Panc1 (cell line): ENCODE results near the gene BEX1. TPM values are rescaled to one million over a fixed set of nuclear protein-coding genes. Genes with fewer than 3 reads are reported as not detected.

Source experiments
- ATAC-seq: fragments of 200-7000 bp; cut with Tn5 transposase; 2 replicates; pipeline ENCODE4 v1.9.1; 2020; ENCODE audit warnings: mild to moderate bottlenecking, moderate library complexity
- BruUV-seq: library from RNA; stranded (reverse); fragments of 400-500 nt; replicated peaks from 2 replicates; lab custom pipeline; 2021; lab: Mats Ljungman, UMichigan
- CTCF ChIA-PET: fragments of 300-600 bp; sonication (Branson Sonifier 250); formaldehyde crosslinking; loops from one replicate; lab custom pipeline; 2022; ENCODE audit warnings: antibody characterized with exemption; lab: Charles Lee
- POLR2A ChIA-PET: fragments of 300-600 bp; sonication (Branson Sonifier 250); formaldehyde crosslinking; loops from one replicate; lab custom pipeline; 2022; ENCODE audit warnings: antibody characterized with exemption; lab: Charles Lee
- DNase-seq: peaks from one replicate; pipeline ENCODE4 v3.0.0-alpha.2; 2010; ENCODE audit warnings: low read depth, low spot score
- H3K27ac ChIP-seq: 2 replicates; pipeline ENCODE4 v1.5.1; 2011; ENCODE audit warnings: mild to moderate bottlenecking, low read length, inconsistent platforms
- H3K27me3 ChIP-seq: fragments of 200-500 bp; sonication (Bioruptor generic); 2 replicates; pipeline ENCODE4 v1.6.0; 2014; ENCODE audit warnings: low read length, inconsistent platforms; ENCODE audit not compliant: control insufficient read depth, insufficient read depth
- H3K36me3 ChIP-seq: fragments of 200-500 bp; sonication (Bioruptor generic); 2 replicates; pipeline ENCODE4 v1.5.1; 2014; ENCODE audit warnings: inconsistent platforms, mild to moderate bottlenecking, low read length, moderate library complexity; ENCODE audit not compliant: control insufficient read depth, insufficient read depth
- H3K4me1 ChIP-seq: 2 replicates; pipeline ENCODE4 v1.5.1; 2011; ENCODE audit warnings: inconsistent platforms, mild to moderate bottlenecking, low read length, moderate library complexity; ENCODE audit not compliant: control insufficient read depth, insufficient read depth
- H3K4me3 ChIP-seq, 2 experiments: 2 replicates each; pipeline ENCODE4 v1.5.1; 2011 to 2012; ENCODE audit warnings: low read depth in 2 of 2, low read length in 2 of 2, mild to moderate bottlenecking in 2 of 2, inconsistent platforms in 1 of 2, moderate library complexity in 1 of 2
- H3K9me3 ChIP-seq: fragments of 200-500 bp; sonication (Bioruptor generic); 2 replicates; pipeline ENCODE4 v1.5.1; 2014; ENCODE audit warnings: low read depth, mild to moderate bottlenecking, inconsistent platforms, low read length, moderate library complexity; ENCODE audit not compliant: control insufficient read depth, insufficient read depth
- POLR2AphosphoS5 ChIP-seq: IDR thresholded peaks from 2 replicates; pipeline ENCODE4 v1.6.1; 2012; ENCODE audit warnings: mild to moderate bottlenecking, low read depth, low read length, moderate library complexity
- SIN3A ChIP-seq: IDR thresholded peaks from 2 replicates; pipeline ENCODE4 v1.6.1; 2012; ENCODE audit warnings: low read depth, mild to moderate bottlenecking, low read length, moderate library complexity, borderline replicate concordance; ENCODE audit not compliant: insufficient read depth
- TCF7L2 ChIP-seq: IDR thresholded peaks from 2 replicates; pipeline ENCODE4 v1.6.1; 2011; ENCODE audit warnings: mild to moderate bottlenecking, low read depth, low read length, inconsistent platforms
- in situ Hi-C: cut with HindIII; loops from 2 replicates; pipeline ENCODE4 v1.10.0; 2016; ENCODE audit warnings: low sequenced_read_pairs, low pct_unique_long_range_greater_than_20kb
- intact Hi-C: fragments of 100-400 bp; cut with micrococcal nuclease; formaldehyde crosslinking; loops from one replicate; pipeline ENCODE4 v1.10.0; 2022; ENCODE audit not compliant: unreplicated experiment
- total RNA-seq: library from RNA; stranded (reverse); gene quantifications from one replicate; pipeline ENCODE4 v1.2.1, GENCODE V29; 2021; ENCODE audit not compliant: unreplicated experiment
- TF ChIP-seq, protein P1 (sequence below), 2 experiments: IDR thresholded peaks; 2 replicates each; pipeline ENCODE4 v1.6.1; 2011 to 2012; ENCODE audit warnings: low read depth in 2 of 2, control low read depth in 1 of 2, low read length in 1 of 2, mild to moderate bottlenecking in 1 of 2, moderate library complexity in 1 of 2; ENCODE audit not compliant: insufficient read depth in 1 of 2
- TF ChIP-seq, protein P2 (sequence below): fragments of 450-650 bp; IDR thresholded peaks from 2 replicates; pipeline ENCODE4 v1.5.1; 2017; ENCODE audit warnings: mild to moderate bottlenecking

BEX1 gene
- total RNA-seq, 1 experiment from 2014 or later, result not detected

DNA sequence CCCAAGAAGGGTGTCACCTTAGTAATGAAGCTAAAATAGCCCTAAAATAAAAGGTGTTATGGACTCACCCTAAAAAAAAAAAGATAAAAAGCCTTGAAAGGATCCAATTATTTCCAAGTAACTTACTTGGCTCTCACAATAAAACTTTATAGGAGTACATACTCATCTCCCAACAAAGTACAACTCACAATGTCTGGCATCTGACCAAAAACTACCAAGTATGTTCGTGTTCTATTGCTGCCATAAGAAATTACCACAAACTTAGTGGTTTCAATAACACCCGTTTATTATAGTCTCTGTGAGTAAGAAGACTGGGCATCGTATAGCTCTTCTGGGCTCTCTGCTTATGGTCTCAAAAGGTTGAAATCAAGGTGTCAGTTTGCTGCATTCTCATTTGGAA, 51.0 kb downstream of the BEX1 start:
- ChIA-PET CTCF (no interaction called here), POLR2A (no interaction called here)
- H3K4me3 ChIP-seq, result no peak overlapping the region
- no peaks in the 10 kb centered on the region for H3K9me3 ChIP-seq
- no peaks in the 10 kb centered on the region for H3K4me1 ChIP-seq
- H3K27me3 ChIP-seq, result no peaks in the 10 kb centered on the region; the same call in 1 of the 2 replicates
- ATAC-seq (no peak), DNase-seq (no peak)
- H3K36me3 ChIP-seq, result no peaks in the 10 kb centered on the region
- H3K27ac ChIP-seq, result no peak overlapping the region
- TF ChIP-seq, protein P1, sequence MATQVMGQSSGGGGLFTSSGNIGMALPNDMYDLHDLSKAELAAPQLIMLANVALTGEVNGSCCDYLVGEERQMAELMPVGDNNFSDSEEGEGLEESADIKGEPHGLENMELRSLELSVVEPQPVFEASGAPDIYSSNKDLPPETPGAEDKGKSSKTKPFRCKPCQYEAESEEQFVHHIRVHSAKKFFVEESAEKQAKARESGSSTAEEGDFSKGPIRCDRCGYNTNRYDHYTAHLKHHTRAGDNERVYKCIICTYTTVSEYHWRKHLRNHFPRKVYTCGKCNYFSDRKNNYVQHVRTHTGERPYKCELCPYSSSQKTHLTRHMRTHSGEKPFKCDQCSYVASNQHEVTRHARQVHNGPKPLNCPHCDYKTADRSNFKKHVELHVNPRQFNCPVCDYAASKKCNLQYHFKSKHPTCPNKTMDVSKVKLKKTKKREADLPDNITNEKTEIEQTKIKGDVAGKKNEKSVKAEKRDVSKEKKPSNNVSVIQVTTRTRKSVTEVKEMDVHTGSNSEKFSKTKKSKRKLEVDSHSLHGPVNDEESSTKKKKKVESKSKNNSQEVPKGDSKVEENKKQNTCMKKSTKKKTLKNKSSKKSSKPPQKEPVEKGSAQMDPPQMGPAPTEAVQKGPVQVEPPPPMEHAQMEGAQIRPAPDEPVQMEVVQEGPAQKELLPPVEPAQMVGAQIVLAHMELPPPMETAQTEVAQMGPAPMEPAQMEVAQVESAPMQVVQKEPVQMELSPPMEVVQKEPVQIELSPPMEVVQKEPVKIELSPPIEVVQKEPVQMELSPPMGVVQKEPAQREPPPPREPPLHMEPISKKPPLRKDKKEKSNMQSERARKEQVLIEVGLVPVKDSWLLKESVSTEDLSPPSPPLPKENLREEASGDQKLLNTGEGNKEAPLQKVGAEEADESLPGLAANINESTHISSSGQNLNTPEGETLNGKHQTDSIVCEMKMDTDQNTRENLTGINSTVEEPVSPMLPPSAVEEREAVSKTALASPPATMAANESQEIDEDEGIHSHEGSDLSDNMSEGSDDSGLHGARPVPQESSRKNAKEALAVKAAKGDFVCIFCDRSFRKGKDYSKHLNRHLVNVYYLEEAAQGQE (IDR thresholded peaks at IDR 0.05; ENCODE audit: insufficient read depth in 1 of 2, low read depth in 2 of 2, low read length in 1 of 2), result no peak
- TF ChIP-seq, protein P2, sequence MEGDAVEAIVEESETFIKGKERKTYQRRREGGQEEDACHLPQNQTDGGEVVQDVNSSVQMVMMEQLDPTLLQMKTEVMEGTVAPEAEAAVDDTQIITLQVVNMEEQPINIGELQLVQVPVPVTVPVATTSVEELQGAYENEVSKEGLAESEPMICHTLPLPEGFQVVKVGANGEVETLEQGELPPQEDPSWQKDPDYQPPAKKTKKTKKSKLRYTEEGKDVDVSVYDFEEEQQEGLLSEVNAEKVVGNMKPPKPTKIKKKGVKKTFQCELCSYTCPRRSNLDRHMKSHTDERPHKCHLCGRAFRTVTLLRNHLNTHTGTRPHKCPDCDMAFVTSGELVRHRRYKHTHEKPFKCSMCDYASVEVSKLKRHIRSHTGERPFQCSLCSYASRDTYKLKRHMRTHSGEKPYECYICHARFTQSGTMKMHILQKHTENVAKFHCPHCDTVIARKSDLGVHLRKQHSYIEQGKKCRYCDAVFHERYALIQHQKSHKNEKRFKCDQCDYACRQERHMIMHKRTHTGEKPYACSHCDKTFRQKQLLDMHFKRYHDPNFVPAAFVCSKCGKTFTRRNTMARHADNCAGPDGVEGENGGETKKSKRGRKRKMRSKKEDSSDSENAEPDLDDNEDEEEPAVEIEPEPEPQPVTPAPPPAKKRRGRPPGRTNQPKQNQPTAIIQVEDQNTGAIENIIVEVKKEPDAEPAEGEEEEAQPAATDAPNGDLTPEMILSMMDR, result no peak
- TF ChIP-seq POLR2AphosphoS5 (no peak), TCF7L2 (no peak), SIN3A (no peak)
- intact Hi-C loops, result no loop called here
- in situ Hi-C loops, result no loop called here
- BruUV-seq, result no TSS peak

Other genes with a start within 250 kb of the BEX1 start
- 0.44 TPM for gene RAB40AL, start 126.9 kb downstream of the BEX1 start, total RNA-seq
- 0.26 TPM for gene NXF3, start 29.0 kb upstream of the BEX1 start, total RNA-seq
- gene BEX4, start 150.9 kb upstream of the BEX1 start, total RNA-seq, result 1.1 TPM
- gene TCEAL8, start 191.0 kb upstream of the BEX1 start, total RNA-seq, result 13.9 TPM
- gene TCEAL5, start 212.6 kb upstream of the BEX1 start, total RNA-seq, result not detected
- gene BEX2, start 246.8 kb upstream of the BEX1 start, total RNA-seq, result 9.1 TPM